GM18870 (cell line): ENCODE measurements around the gene PRKCH.

Source experiments
- ATAC-seq: cut with Tn5 transposase; IDR thresholded peaks from one replicate; pipeline ENCODE4 v1.9.1; 2021; ENCODE audit warnings: moderate library complexity; ENCODE audit not compliant: unreplicated experiment

The PRKCH gene

GRCh38 chr14:61484826-61485584 lies 163.6 kb downstream of the PRKCH start:
- ATAC-seq, result no peak

GRCh38 chr14:61485661-61486060 lies 164.3 kb downstream of the PRKCH start:
- ATAC-seq, result no peak

- ATAC-seq, result no peak
Measured at GRCh38 chr14:61486930-61487495, 165.6 kb downstream of the PRKCH start.

GRCh38 chr14:61488417-61489401 lies 167.3 kb downstream of the PRKCH start:
- ATAC-seq, result no peak

- no peak for ATAC-seq
Measured at GRCh38 chr14:61489512-61489911, 168.1 kb downstream of the PRKCH start.

- ATAC-seq, result no peak
Measured at GRCh38 chr14:61489932-61490331, 168.6 kb downstream of the PRKCH start.

- no peak for ATAC-seq
Measured at GRCh38 chr14:61491224-61491623, 169.8 kb downstream of the PRKCH start.

GRCh38 chr14:61491876-61492434 lies 170.6 kb downstream of the PRKCH start:
- no peak for ATAC-seq

- ATAC-seq, result no peak
Measured at GRCh38 chr14:61492474-61492873, 171.1 kb downstream of the PRKCH start.

- ATAC-seq, result no peak
Measured at GRCh38 chr14:61493239-61493638, 171.9 kb downstream of the PRKCH start.

- ATAC-seq, result no peak
Measured at GRCh38 chr14:61494018-61494417, 172.6 kb downstream of the PRKCH start.

GRCh38 chr14:61495809-61496208 lies 174.4 kb downstream of the PRKCH start:
- ATAC-seq, result no peak

- no peak for ATAC-seq
Measured at GRCh38 chr14:61498303-61498702, 176.9 kb downstream of the PRKCH start.

- ATAC-seq, result no peak
Measured at GRCh38 chr14:61498811-61499210, 177.4 kb downstream of the PRKCH start.

- no peak for ATAC-seq
Measured at GRCh38 chr14:61499991-61500390, 178.6 kb downstream of the PRKCH start.

GRCh38 chr14:61501714-61502458 lies 180.5 kb downstream of the PRKCH start:
- ATAC-seq, result no peak

GRCh38 chr14:61502459-61503093 lies 181.2 kb downstream of the PRKCH start:
- ATAC-seq, result peak; percentile 4

- peak; percentile 89 for ATAC-seq
Measured at GRCh38 chr14:61503167-61503801, 181.9 kb downstream of the PRKCH start.

GRCh38 chr14:61504901-61505300 lies 183.5 kb downstream of the PRKCH start:
- ATAC-seq, result no peak
